Trophoblast cell (in vitro differentiated cells and primary cell): ENCODE results near the gene CHRD.

ENCODE experiments used
- DNase-seq, 2 donors: peaks; one replicate each; pipeline ENCODE4 v3.0.0-alpha.2; 2016
- H2AFZ ChIP-seq: 2 replicates; pipeline ENCODE4 v1.6.1; 2013; ENCODE audit warnings: low read length, moderate library complexity, mild to moderate bottlenecking; ENCODE audit not compliant: insufficient read depth, poor library complexity
- H2AK5ac ChIP-seq: 2 replicates; pipeline ENCODE4 v1.6.1; 2013; ENCODE audit warnings: mild to moderate bottlenecking, low read length
- H2BK120ac ChIP-seq: 2 replicates; pipeline ENCODE4 v1.6.1; 2013; ENCODE audit warnings: low read length, mild to moderate bottlenecking, moderate library complexity; ENCODE audit not compliant: insufficient read depth, poor library complexity
- H2BK12ac ChIP-seq: 2 replicates; pipeline ENCODE4 v1.6.1; 2013; ENCODE audit warnings: mild to moderate bottlenecking, low read length, moderate library complexity
- H2BK5ac ChIP-seq: 2 replicates; pipeline ENCODE4 v1.6.1; 2013; ENCODE audit warnings: low read length, low read depth, moderate library complexity, mild to moderate bottlenecking; ENCODE audit not compliant: poor library complexity
- H3K14ac ChIP-seq: 2 replicates; pipeline ENCODE4 v1.6.1; 2013; ENCODE audit warnings: mild to moderate bottlenecking, low read length
- H3K18ac ChIP-seq: 2 replicates; pipeline ENCODE4 v1.6.1; 2013; ENCODE audit warnings: mild to moderate bottlenecking, low read length
- H3K23ac ChIP-seq: 2 replicates; pipeline ENCODE4 v1.6.1; 2013; ENCODE audit warnings: low read length
- H3K27ac ChIP-seq: 2 replicates; pipeline ENCODE4 v1.5.1; 2013; ENCODE audit warnings: low read depth, mild to moderate bottlenecking, inconsistent platforms, low read length, moderate library complexity
- H3K27me3 ChIP-seq: 2 replicates; pipeline ENCODE4 v1.6.1; 2013; ENCODE audit warnings: inconsistent platforms, mild to moderate bottlenecking, low read length, moderate library complexity; ENCODE audit not compliant: insufficient read depth
- H3K36me3 ChIP-seq, 2 experiments: 1 replicate in 1 of 2; 2 replicates in 1 of 2; pipeline ENCODE4 v1.6.1; 2013; ENCODE audit warnings: low read length in 2 of 2, mild to moderate bottlenecking in 2 of 2, moderate library complexity in 1 of 2; ENCODE audit not compliant: insufficient read depth in 2 of 2, control insufficient read depth in 1 of 2
- H3K4ac ChIP-seq: 2 replicates; pipeline ENCODE4 v1.6.1; 2013; ENCODE audit warnings: low read depth, mild to moderate bottlenecking, low read length, moderate library complexity
- H3K4me1 ChIP-seq, 2 experiments: 1 replicate in 1 of 2; 2 replicates in 1 of 2; pipeline ENCODE4 v1.6.1; 2013; ENCODE audit warnings: low read length in 2 of 2, mild to moderate bottlenecking in 2 of 2, moderate library complexity in 1 of 2; ENCODE audit not compliant: insufficient read depth in 2 of 2, control insufficient read depth in 1 of 2
- H3K4me2 ChIP-seq: 2 replicates; pipeline ENCODE4 v1.6.1; 2013; ENCODE audit warnings: inconsistent platforms, mild to moderate bottlenecking, low read length, moderate library complexity
- H3K4me3 ChIP-seq: 2 replicates; pipeline ENCODE4 v1.5.1; 2013; ENCODE audit warnings: mild to moderate bottlenecking, low read depth, low read length, inconsistent platforms
- H3K79me1 ChIP-seq: one replicate; pipeline ENCODE4 v1.6.1; 2013; ENCODE audit warnings: low read length
- H3K79me2 ChIP-seq: 2 replicates; pipeline ENCODE4 v1.6.1; 2013; ENCODE audit warnings: low read length, mild to moderate bottlenecking; ENCODE audit not compliant: control insufficient read depth, insufficient read depth, poor library complexity
- H3K9ac ChIP-seq: 2 replicates; pipeline ENCODE4 v1.6.1; 2013; ENCODE audit warnings: mild to moderate bottlenecking, low read length
- H3K9me3 ChIP-seq: 2 replicates; pipeline ENCODE4 v1.6.1; 2013; ENCODE audit warnings: low read depth, mild to moderate bottlenecking, control low read depth, inconsistent platforms, low read length; ENCODE audit not compliant: insufficient read depth
- H4K12ac ChIP-seq: 2 replicates; pipeline ENCODE4 v1.6.1; 2013; ENCODE audit warnings: low read depth, mild to moderate bottlenecking, low read length, moderate library complexity
- H4K8ac ChIP-seq: 2 replicates; pipeline ENCODE4 v1.6.1; 2013; ENCODE audit warnings: low read depth, mild to moderate bottlenecking, low read length, moderate library complexity
- H4K91ac ChIP-seq: one replicate; pipeline ENCODE4 v1.6.1; 2013; ENCODE audit warnings: low read depth, mild to moderate bottlenecking, low read length, moderate library complexity
- WGBS: extraction: QIAGEN DNeasy Blood & Tissue Kit; methylation state at CpG from one replicate; pipeline ENCODE4 v1.1.7; 2013; ENCODE audit warnings: missing lambda C conversion rate; ENCODE audit not compliant: insufficient read length, insufficient coverage; ENCODE audit errors: extremely low coverage; 5-methylcytosine and 5-hydroxymethylcytosine counted together

CHRD gene

DNA sequence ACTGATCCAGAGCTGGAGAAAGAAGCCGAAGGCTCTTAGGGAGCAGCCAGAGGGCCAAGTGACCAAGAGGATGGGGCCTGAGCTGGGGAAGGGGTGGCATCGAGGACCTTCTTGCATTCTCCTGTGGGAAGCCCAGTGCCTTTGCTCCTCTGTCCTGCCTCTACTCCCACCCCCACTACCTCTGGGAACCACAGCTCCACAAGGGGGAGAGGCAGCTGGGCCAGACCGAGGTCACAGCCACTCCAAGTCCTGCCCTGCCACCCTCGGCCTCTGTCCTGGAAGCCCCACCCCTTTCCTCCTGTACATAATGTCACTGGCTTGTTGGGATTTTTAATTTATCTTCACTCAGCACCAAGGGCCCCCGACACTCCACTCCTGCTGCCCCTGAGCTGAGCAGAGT lies 9.5 kb downstream of the CHRD start:
- no peak overlapping the region for H2BK12ac ChIP-seq
- no peak overlapping the region for H3K18ac ChIP-seq
- no peaks in the 10 kb centered on the region for H3K79me1 ChIP-seq
- no peak overlapping the region for H4K8ac ChIP-seq
- H3K79me2 ChIP-seq = no peaks in the 10 kb centered on the region
- no peak for DNase-seq
- no peak overlapping the region for H3K9ac ChIP-seq
- H3K14ac ChIP-seq = no peak overlapping the region
- no peak overlapping the region for H4K12ac ChIP-seq
- no peak overlapping the region for H3K4me3 ChIP-seq
- H4K91ac ChIP-seq = no peak overlapping the region
- H3K4ac ChIP-seq = no peak overlapping the region
- no CpG with 5 or more reads among the region's 5 CpGs for WGBS
- H3K4me1 ChIP-seq = no peaks in the 10 kb centered on the region
- no peaks in the 10 kb centered on the region for H3K27me3 ChIP-seq
- no peak overlapping the region for H2BK5ac ChIP-seq
- H2AFZ ChIP-seq = no peak overlapping the region
- H3K4me2 ChIP-seq = no peak overlapping the region
- no peak overlapping the region for H3K23ac ChIP-seq
- no peak overlapping the region for H3K27ac ChIP-seq
- no peak overlapping the region for H2BK120ac ChIP-seq
- no peak overlapping the region for H2AK5ac ChIP-seq
- H3K36me3 ChIP-seq = peaks cover 2 to 3% of the 10 kb centered on the region in 2 experiments
- peaks cover 4% of the 10 kb centered on the region for H3K9me3 ChIP-seq

- Histone ChIP-seq H3K4me3 (no peak overlapping the region), H2BK12ac (no peak overlapping the region), H3K27me3 (no peaks in the 10 kb centered on the region), H3K18ac (no peak overlapping the region), H4K8ac (no peak overlapping the region), H4K12ac (no peak overlapping the region), H3K27ac (no peak overlapping the region), H3K36me3 (peaks cover 2 to 3% of the 10 kb centered on the region in 2 experiments), H3K79me1 (no peaks in the 10 kb centered on the region), H2BK5ac (no peak overlapping the region), H2AK5ac (no peak overlapping the region), H3K4me2 (no peak overlapping the region), H3K4me1 (no peaks in the 10 kb centered on the region), H3K9me3 (peaks cover 4% of the 10 kb centered on the region), H3K79me2 (no peaks in the 10 kb centered on the region), H3K14ac (no peak overlapping the region), H2AFZ (no peak overlapping the region), H3K9ac (no peak overlapping the region), H2BK120ac (no peak overlapping the region), H3K4ac (no peak overlapping the region), H3K23ac (no peak overlapping the region), H4K91ac (no peak overlapping the region)
- no CpG with 5 or more reads among the region's 5 CpGs for WGBS
- no peak for DNase-seq
Observed at GRCh38 chr3:184389935-184390528, 10.2 kb downstream of the CHRD start.

GRCh38 chr3:184391266-184391665 lies 11.4 kb downstream of the CHRD start:
- WGBS = no CpG with 5 or more reads among the region's 3 CpGs

DNA sequence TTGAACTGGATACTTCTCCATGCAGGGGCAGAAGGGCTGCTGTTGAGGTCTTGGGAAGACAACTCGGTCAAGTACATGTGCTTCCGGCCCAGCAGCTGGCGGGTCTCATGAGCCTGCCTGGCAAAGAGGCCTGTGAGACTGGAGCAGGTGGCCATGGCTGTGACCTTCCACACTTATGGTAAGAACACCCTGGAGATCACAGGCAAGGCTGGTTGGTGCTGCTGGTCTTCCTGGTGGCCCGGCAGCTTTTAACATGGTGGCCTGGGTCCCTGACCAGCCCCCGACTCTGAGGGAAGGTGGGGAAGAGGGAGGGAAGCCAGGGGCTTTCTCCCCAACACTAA lies 15.4 kb downstream of the CHRD start:
- Histone ChIP-seq H2AFZ (no peak overlapping the region), H3K79me1 (no peaks in the 10 kb centered on the region), H3K4me2 (no peak overlapping the region), H3K23ac (no peak overlapping the region), H3K4ac (no peak overlapping the region), H2BK12ac (no peak overlapping the region), H3K9ac (no peak overlapping the region), H4K8ac (no peak overlapping the region), H4K91ac (no peak overlapping the region), H3K9me3 (peaks cover 2% of the 10 kb centered on the region), H4K12ac (no peak overlapping the region), H2BK120ac (no peak overlapping the region), H3K18ac (no peak overlapping the region), H3K4me1 (no peaks in the 10 kb centered on the region), H3K79me2 (no peaks in the 10 kb centered on the region), H3K14ac (no peak overlapping the region), H3K4me3 (no peak overlapping the region), H3K27ac (no peak overlapping the region), H2BK5ac (no peak overlapping the region), H3K36me3 (no peaks in the 10 kb centered on the region), H2AK5ac (no peak overlapping the region), H3K27me3 (no peaks in the 10 kb centered on the region)
- no peak for DNase-seq
- WGBS = no CpG with 5 or more reads among the region's 5 CpGs

More at GRCh38 chr3:184391266-184391665, 11.4 kb downstream of the CHRD start:
- Histone ChIP-seq H3K79me2 (no peaks in the 10 kb centered on the region), H3K18ac (no peak overlapping the region), H4K12ac (no peak overlapping the region), H3K9me3 (peaks cover 4% of the 10 kb centered on the region), H2AFZ (no peak overlapping the region), H3K14ac (no peak overlapping the region), H4K91ac (no peak overlapping the region), H3K36me3 (peaks cover 0 to 3% of the 10 kb centered on the region in 2 experiments), H3K27ac (no peak overlapping the region), H2BK12ac (no peak overlapping the region), H3K4me2 (no peak overlapping the region), H4K8ac (no peak overlapping the region), H3K9ac (no peak overlapping the region), H3K4ac (no peak overlapping the region), H2BK5ac (no peak overlapping the region), H2AK5ac (no peak overlapping the region), H3K79me1 (no peaks in the 10 kb centered on the region), H2BK120ac (no peak overlapping the region), H3K23ac (no peak overlapping the region), H3K27me3 (no peaks in the 10 kb centered on the region), H3K4me3 (no peak overlapping the region), H3K4me1 (no peaks in the 10 kb centered on the region)
- no peak for DNase-seq
